DMS153 (cell line): Measurements from ENCODE around the gene DDX41.
"Not testable (repeated sequence)": the region's sequence is repeated elsewhere in the genome, so short reads cannot be mapped to it uniquely, and the experiment has no call there.

Experiments used
- DNase-seq: peaks from one replicate; lab custom pipeline; 2025; lab: John Stamatoyannopoulos, UW

The DDX41 gene

DNA sequence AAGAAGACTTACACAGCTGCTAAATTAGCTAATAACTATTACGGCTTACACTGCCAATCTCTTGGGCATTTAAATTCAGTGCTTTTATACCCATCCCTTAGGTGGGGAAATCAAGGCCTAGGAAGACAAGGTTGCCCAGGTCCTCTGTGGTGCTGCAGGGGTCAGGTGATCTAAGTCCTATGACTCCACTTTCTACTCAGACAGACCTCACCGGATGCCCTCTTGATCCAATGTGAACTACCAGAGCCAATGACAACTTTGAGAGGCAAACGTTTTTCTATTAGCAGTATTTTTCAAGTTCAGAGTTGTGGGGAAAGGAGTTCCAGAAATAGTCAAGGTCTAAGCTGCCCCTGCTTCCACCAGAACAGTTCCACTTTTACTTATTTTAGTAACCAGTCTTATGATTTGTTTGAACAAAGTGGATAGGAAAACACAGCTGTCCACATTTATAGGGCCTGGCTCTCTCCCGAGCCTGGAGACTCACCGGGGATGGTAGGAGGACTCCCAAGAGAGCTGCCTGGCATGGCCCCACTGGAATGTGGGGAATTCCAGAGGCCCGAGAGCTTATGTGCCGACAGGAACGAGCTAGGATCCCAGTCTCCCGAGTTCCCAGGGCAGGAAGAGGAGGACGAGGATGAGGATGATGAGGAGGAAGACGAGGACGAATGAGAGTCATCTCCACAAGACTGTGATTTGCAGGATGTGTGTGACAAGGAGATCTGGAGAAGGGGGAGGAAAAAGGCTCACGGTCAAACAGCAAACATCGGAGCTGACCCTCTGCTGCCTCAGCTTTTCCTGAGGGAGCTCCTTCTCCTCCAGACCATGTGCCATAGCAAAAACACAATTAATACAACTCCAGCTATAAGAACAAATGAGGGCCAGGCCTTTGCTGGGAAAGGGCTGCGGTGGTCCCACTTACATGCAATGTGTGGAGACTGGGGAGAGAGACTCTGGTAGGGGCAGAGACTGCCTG lies 20.9 kb upstream of the DDX41 start:
- DNase-seq, result no peak

DNA sequence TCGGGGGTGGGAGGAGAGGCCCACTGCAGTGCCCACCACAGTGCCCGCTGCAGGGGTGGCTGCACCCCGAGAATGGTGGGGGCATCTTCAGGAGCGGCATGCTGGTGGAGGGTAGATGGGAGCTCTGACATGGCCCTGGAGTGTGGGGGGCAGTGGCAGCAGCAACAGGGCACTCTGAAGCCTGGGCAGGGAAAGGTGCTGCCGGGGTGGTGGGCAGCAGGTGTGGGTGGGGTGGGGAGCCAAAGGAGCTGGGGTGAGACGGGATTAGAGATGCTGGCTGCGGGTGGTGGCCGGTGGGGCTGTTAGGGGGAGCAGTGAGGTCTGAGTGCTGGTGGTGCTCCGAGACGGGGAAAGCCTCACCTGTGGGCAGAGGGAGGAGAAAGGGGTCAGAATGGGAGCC lies 19.6 kb upstream of the DDX41 start:
- DNase-seq, result no peak

DNA sequence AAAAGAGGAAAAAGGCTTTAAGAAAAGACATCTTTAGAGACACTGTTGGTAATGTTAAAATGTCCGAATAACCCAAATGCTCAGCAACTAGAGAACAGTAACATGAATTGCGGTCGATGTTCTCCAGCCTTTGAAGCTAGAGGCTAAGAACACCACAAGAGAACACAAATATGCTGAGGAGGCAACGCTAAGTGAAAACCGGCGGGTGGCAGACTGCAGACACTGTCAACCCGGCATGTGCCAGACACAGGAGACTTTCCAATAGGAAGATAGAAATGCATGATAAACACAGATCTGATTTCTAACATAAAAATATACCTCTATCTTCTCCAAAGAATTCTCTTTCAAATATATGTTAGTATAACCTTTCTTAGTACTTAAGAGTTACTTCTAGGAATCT lies 18.4 kb upstream of the DDX41 start:
- no peak for DNase-seq

DNA sequence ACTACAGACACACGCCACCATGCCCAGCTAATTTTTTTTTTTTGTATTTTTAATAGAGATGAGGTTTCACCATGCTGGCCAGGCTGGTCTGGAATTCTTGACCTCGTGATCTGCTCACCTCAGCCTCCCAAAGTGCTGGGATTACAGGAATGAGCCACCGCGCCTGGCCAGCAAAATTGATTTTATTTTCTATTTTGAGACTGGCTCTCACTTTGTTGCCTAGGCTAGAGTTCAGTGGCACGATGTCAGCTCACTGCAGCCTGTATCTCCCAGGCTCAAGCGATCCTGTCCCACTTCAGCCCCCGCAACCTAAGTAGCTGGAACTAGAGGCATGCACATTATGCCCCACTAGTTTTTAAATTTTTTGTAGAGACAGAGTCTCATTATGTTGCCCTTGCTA lies 17.7 kb upstream of the DDX41 start:
- DNase-seq, result not testable (repeated sequence)

DNA sequence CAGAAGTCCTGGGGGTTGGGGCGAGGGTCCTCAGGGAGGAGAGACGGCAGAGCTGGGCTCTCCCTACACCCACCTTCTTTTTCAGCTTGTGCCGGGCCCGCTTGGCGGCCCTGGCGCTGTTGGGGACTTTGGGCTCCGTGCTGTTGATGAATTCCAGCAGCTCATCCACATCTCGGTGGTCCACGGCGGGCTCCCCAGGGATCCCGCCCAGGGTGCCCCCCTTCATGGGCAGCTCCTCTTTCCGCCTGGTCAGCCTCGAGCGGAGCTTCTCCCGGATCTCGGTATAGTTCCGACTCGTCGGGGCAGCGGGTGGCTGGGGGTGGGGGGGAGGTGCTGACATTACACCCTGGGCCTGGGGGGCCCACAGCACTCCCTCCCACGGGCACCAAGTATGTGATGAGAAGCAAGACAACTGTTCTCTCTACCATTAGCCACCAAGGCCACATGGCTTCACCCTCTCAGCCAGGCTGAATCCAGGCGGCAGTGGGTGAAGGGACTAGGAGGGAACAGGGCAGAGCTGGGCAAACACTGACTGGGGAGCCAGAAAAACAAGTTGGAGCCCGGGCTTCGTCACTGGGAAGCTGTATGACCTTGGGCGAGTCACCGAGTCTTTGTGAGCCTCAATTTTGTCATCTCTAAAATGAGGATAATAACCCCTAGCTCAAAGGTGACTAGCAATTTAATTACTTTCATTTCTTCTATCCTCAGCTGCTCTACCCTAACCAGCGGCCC lies 14.6 kb upstream of the DDX41 start:
- DNase-seq, result no peak

DNA sequence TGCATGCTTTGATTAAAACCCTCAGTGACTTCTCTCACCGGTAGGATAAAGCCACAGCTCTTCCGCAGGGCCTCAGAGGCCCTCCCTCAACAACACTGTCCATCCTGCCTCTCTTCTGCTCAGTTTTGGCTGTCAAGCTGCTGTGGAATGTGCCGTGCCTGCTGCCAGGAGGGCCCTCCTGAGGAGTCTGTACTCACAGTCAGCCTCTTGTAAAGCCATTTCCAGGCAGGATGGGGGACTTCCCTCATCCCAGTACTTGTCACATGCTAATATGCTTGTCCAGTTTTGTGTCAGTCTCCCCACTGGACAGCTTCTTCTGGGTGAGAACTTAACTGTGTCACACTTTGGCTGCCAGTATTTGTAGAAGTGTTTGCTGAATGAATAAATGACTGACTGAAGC lies 13.9 kb upstream of the DDX41 start:
- no peak for DNase-seq

DNA sequence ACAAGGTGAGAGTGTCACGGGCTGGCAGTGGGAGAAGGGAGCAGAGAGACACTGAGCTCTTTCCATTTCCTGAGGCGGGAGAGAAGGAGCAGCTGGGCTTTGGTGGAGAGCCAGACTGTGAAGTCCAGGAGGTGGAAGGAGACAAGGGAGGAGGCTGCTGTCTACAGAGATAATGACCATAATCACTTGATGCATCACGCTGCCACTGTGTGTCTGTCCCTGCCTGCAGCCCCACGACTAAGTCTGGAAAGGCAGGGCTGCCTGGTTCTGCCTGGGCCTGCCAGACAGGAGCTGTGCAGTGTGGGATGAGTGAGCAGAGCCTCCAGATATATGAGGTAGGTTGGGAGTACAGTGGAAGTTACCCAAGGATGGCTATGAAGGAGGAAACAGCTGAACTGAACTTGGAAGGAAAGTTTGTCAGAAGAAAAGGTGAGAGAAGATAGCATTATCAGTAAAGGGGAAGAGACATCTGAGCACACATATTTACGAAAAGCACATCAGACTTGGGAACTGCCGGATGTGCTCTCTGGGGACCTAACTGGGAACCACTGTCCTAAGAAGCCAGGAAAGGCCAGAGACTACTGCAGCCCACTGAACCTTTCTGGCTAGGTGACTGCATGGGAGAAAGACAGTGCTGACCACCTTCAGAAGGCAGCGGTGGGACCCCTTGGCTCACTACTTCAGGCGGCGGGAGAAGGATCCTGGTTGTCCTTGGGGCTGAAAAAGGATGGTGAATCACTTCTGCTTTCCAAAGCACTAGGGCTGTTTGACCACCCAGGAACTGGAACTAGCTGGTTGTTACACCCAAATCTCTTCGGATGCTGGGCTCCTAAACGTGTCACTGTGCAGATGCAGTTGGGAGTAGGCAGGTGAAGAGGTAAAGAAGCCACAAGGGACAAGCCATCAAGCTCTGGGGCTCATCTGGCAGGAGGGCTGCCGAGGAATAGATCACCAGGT lies 12.8 kb upstream of the DDX41 start:
- DNase-seq, result no peak

DNA sequence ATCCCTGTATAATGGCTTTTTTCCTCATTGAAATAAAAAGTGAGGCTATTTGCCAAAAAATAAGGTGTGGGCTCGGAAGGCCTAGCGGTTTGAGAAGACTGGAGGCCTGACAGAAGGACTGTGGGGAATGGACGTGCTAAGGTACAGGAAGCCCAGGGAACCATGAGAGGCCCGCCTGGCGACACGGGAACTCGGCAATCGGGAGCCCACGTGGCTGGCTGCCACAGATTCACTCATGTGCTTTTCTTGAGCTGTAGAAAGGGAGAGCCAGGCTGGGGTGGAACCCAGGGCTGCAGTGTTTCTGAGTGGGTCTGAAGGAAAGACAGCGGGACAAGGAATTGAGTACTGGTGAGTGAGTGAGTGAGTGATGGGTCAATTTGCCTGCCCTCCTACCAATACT lies 11.9 kb upstream of the DDX41 start:
- DNase-seq, result no peak

DNA sequence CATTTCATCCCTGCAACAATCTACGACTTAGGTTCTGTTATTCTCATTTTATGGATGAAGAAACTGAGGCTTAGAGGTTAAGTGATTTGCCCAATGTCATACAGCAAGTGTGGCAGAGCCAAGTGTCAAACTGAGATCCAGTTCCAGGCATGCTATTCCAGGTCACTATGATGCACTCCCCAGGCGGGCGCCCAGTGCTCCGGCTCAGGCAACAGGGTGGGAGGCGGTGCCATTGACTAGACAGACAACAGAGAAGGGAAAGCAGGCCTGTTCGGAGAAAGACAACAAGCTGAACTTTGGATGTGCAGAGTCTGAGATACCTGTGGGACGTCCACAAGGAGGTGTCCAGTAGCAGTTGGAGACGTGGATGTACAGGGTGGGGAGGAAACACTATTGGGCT lies 10.8 kb upstream of the DDX41 start:
- no peak for DNase-seq

DNA sequence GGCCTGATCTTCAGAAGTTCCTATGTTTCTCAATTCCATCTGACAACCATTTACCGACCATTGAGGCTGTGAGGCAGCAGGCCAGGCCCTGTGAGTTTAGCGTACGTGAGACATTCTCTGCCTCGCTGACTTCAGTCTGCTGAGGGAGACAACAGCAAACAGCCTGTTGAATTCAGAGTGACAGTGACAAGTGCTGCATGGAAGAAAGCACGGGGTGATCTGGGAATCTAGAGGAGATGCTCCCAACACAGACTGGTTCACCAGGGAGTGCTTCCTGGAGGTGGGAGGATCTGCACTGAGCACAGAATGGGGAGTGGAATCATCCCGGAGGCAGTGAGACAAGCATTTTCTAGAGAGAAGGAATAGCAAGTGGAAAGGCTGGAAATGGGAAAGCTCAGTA lies 10.0 kb upstream of the DDX41 start:
- DNase-seq, result no peak

DNA sequence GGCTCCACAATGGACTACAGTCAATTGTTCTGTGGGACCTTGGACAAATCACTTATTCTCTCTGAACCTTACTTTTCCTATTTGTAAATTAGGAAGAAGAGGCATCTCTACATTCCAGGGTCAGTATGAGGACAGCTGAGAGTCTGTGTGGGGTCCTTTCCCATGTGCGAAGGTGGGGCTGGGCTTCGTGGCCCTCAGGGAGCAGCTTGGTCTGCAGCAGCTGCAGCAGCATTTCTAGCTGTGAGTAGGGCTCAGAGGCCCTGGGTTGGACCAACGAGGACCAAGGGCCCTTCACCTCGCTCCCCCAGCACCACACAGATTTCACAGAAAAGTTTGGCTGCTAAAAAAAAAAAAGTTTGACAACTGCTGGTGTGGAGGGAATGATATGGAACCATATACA lies 9.4 kb upstream of the DDX41 start:
- DNase-seq, result no peak

DNA sequence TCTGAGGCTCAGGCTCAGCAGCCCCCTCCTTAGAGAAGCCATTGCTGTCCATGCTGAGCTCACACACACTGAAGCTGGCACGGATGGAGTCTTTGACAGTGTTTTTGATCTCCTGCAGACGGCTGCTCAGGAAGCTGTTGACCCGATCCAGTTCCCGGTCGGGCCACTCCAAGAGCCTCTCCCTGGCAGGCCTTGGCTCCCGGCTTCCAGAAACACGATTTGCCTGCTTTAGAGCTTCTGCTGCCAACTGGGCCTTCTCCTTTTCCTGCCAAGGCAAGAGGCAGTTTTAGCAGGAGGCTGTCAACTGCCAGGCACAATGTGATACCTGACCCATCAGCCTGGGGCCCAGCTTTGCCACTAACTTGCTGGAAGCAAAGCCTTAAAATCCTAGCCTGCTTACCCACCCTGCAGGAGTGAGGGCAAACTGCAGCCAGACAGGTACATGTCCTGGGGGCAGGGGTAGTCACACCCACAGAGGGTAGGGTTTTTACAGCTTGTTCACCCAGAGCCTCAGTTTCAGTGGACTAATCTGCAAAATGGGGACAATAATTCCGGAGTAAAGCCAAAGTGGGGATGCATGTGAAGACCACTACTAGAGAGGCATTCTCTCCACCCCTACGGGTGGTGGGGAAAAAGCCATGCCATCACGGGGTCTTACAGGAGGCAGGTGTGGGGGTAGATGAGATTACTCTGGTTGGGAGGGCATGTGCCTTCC lies 8.3 kb upstream of the DDX41 start:
- DNase-seq, result no peak

DNA sequence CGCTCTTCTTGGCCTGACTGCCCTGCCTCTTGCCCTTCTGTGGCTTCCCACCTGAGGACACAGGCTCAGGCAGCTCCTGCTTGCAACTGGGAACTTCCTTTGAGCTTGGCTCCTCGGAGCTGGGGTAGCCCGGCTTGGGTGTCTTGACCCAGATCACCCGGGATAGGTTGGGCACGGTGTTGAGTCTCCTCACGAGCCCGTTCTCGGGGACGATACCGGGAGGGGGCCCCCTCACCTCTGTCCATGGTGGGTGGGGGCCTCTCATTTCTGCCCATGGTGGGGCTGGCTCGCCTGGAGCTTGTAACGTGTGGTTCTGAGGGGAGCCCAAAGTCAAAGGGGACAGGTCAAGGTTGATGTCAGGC lies 7.8 kb upstream of the DDX41 start:
- DNase-seq, result no peak

DNA sequence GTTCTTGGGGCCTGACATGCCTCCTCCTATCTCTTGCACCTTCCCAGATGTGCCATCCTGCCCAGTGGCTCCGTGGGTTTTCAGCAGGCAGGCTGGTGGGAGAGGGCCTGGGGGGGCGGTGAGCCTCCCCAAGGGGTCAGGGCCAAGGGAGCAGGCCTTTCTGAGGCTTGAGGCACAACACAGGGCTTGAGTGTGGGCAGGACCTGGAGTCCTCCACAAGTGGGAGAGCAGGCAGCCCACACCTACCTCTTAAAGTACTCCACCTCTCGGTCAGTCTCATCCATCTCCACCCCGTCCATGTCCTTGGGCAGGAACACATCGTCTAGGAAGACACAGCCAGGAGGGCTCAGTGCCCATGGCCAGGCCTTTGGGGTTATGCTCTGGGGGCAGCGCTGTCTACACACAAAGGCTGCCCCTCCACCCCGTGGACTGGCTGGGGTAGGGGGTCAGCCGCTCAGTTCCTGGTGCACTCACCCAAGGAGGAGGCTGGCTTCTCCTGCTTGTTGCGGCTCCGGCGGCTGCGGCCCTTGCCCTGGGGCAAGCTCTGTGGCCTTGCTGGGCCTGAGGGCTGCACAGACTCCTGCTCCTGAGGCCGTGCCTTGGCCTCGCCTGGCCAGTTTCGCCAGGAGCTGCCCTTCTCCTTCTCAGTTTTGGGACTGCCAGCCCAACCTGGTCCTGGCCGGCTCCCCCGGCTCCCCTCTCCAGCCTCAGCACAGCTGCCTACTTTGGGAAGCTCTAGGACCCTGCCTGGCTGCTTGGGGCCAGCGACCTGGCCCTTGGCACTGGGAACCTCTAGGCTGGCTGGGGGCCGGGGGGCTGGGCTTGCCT lies 7.2 kb upstream of the DDX41 start:
- DNase-seq, result no peak

DNA sequence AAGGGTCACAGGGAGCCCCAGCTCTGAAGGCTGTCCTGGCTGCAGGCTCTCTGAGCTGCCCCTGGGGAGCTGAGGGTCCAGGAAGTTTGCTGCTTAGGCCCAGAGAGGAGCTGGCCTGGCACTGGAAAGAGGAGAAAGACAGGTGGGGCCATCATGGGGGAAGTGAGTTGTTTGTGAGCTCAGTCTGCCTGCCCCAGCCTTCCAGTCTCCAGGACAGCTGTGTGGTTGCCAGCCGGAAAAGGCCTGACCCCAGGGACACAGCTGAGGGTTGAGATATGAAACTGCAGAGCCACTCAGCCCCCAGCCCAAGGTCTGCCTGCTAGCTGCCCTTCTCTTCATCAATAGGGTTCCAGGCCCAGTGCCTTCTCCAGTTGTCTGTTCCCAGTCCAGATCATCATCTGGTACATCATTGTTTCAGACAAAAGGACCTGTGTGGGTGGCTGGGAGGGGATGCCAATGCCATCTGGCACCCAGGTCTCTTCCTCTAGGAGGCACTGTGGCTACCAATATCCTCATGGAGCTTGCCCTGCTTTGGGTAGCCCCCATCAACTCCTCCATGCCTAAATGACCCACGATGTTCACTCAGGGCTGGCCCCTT lies 4.3 kb upstream of the DDX41 start:
- DNase-seq, result no peak

DNA sequence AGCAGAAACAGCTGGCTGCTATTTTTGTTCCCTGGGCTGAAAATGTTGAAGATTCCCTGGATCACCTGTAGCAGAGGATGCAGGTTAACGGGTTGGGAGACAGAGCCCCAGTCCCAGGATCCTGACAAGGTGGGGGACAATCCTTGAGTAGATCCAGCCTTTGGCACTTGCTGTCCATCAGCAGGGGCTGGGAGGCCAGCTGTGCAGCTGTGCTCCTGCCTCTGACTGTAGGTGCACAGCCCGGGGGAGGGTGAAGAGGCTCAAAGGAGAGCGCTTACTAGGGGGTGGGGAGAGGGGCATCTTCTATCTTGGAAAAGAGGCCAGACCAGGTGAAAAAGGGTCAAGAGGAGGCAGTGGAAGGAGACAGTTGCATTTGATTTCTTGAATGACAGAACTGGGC lies 3.5 kb upstream of the DDX41 start:
- DNase-seq, result no peak

DNA sequence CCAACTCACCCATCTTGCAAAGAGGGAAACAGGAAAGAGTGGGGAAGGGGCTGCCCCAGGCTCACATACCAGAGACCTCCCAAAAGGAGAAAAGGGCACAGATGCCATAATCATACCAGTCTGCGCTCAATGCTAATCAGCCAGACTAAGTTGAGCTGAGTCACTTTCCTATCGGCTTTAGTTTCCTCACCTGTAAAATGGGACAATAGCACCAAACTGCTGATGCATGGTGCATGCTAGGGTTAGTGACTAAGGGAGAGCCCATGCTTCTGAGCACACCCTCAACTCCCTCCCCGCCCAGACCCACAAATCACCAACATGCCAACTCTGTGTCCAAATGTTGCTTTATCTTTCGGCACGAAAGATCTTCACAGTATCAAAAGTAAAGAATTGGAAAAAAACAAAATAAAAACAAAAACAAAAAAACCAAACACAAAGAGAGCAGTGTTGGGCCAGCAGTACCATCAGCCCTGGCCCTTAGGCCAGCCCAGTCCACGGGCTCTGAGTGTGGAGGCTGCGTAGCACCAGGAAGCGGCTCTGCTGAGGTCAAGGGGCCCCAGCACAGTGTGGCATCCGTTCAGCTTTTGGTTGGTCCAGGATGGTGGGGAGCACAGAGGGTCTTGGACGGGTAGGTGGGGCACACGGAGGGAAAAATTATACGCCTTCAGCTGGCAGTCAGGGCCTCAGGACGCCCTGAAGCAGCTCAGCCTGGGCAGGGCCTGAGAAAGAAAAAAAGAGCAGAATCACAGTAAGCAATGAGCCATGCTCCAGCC lies 2.9 kb upstream of the DDX41 start:
- DNase-seq, result no peak

DNA sequence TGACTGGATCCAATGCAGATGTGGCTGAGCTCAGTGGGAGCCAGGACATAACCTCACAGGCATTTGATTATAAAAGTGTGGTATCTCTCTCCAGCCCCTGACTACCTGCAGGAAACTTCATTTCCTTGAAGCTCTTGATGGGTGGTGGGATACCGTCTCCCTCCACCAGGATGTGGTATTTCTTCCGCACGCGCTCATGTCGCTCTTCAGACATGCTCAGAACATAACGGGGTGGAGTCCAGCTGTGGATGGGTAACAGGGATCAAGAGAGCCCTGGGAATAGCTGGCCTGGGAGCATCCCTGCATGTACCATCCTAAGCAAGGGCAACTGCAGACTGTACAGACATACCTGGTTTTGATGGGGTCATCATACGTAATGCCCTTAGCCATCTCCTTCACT lies 1.2 kb downstream of the DDX41 start:
- DNase-seq, result no peak

DNA sequence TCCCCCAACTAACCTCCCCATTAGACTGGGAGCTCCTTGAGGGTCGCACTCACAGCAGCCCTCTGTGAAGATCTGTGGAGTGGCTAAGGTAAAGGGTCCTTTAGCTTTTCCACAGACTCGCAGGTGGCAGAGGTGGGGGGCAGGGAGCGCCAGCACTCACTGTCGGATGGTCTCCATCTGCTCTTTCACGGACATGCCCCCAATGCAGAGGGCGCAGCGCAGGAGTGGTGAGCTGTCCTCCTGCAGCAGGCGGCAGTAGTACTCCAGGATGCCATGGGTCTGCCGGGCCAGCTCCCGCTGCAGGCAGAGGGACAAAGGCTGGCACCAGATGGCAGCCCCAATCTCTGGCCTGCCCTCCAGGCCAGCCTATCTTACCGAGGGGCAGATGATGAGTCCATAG lies 2.2 kb downstream of the DDX41 start:
- no peak for DNase-seq

DNA sequence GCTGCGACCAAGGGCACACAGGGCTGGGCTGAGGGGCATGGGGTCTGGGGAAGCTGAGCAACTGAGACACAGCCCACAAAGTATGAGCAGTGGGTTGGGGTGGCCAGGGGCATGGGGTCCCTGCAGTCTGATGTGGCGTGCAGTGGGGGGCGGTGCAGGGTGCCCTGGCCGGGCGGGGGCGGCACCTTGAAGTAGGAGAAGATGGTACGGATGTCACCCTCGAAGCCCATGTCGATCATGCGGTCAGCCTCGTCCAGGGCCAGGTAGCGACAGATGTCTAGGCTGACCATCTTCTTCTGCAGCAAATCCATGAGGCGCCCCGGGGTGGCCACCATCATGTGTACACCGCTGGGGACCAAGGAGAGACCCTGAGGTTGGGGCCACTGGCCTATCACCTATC lies 3.3 kb downstream of the DDX41 start:
- no peak for DNase-seq
